RPMI8226 (cell line): Measurements from ENCODE around the gene JDP2.
"Not testable (repeated sequence)": the region's sequence is repeated elsewhere in the genome, so short reads cannot be mapped to it uniquely, and the experiment has no call there.

Source experiments
- DNase-seq: peaks from one replicate; pipeline ENCODE4 v3.0.0-alpha.2; 2015

JDP2 gene

GRCh38 chr14:75427482-75428229 lies at the start of gene JDP2:
Gene JDP2 (plus strand): TSS chr14:75428022. CDS start chr14:75437921, 9,899 bp downstream.
- peak; percentile 73 for DNase-seq

- DNase-seq, result no peak
These were observed 48.4 kb upstream of the JDP2 start for GRCh38 chr14:75379246-75379929.

- no peak for DNase-seq
These were observed 47.9 kb upstream of the JDP2 start for GRCh38 chr14:75379930-75380270.

- DNase-seq, result no peak
These were observed 47.2 kb upstream of the JDP2 start for GRCh38 chr14:75380656-75381055.

GRCh38 chr14:75381642-75382041 lies 46.2 kb upstream of the JDP2 start:
- DNase-seq, result no peak

GRCh38 chr14:75383219-75383618 lies 44.6 kb upstream of the JDP2 start:
- DNase-seq, result not testable (repeated sequence)

- no peak for DNase-seq
These were observed 44.1 kb upstream of the JDP2 start for GRCh38 chr14:75383721-75384120.

GRCh38 chr14:75389679-75390078 lies 38.1 kb upstream of the JDP2 start:
- no peak for DNase-seq

- DNase-seq, result no peak
These were observed 37.6 kb upstream of the JDP2 start for GRCh38 chr14:75390183-75390582.

- DNase-seq, result no peak
These were observed 35.9 kb upstream of the JDP2 start for GRCh38 chr14:75391953-75392352.

- DNase-seq, result peak; percentile 15
These were observed 34.9 kb upstream of the JDP2 start for GRCh38 chr14:75392686-75393641.

GRCh38 chr14:75393794-75394193 lies 34.0 kb upstream of the JDP2 start:
- DNase-seq, result no peak

- DNase-seq, result no peak
These were observed 32.0 kb upstream of the JDP2 start for GRCh38 chr14:75395862-75396261.

- DNase-seq, result no peak
These were observed 28.5 kb upstream of the JDP2 start for GRCh38 chr14:75399321-75399720.

GRCh38 chr14:75399843-75400775 lies 27.7 kb upstream of the JDP2 start:
- peak; percentile 90 for DNase-seq

GRCh38 chr14:75401361-75401760 lies 26.5 kb upstream of the JDP2 start:
- DNase-seq, result no peak

GRCh38 chr14:75402867-75403413 lies 24.9 kb upstream of the JDP2 start:
- no peak for DNase-seq

- DNase-seq, result no peak
These were observed 23.0 kb upstream of the JDP2 start for GRCh38 chr14:75404847-75405246.

GRCh38 chr14:75406102-75406501 lies 21.7 kb upstream of the JDP2 start:
- no peak for DNase-seq

GRCh38 chr14:75406856-75407255 lies 21.0 kb upstream of the JDP2 start:
- DNase-seq, result no peak

- DNase-seq, result no peak
These were observed 18.3 kb upstream of the JDP2 start for GRCh38 chr14:75409316-75410205.
